HG03280 (cell line): ENCODE results near the gene TXNL4A.

Experiments used
- ATAC-seq: cut with Tn5 transposase; IDR thresholded peaks from one replicate; pipeline ENCODE4 v1.9.1; 2021; ENCODE audit warnings: mild to moderate bottlenecking, moderate library complexity; ENCODE audit not compliant: unreplicated experiment

Gene TXNL4A

DNA sequence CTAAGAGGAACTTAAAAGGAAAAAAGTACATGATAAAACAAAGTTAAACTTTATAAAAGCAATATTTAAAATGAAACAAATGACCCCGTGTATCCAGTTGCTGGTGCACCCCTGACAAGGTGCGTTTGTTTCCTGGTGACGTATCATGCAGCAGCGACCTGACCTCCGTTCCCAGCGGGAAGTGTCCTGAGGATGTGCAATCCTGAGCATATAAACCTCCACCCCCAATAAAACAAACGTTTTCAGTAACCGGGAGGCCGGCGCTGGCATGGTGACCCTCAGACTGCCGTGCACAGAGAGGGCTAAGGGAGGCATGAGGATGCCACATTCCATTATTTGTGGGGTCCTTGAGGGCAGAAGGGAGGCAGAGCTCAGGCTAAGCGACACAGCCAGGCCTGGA lies 51.7 kb downstream of the TXNL4A start:
- no peak for ATAC-seq

DNA sequence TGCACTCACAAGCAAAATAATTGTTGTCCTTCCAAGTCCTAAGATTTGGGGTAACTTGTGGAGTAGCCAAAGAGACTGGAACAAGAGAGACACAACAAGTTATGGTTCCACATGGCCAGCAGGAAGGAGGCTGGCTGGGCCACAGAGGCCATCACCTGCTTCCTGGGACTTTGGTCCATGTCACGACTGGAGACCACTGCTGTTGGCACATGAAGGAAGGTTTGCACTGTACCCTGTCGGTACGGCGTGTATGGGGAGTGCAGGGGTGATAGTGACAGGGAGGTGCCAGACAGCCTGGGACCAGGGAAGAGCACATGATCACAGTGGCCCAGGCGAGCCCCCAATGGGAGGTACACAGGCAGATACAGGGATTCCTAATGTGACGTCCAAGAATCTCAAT lies 52.4 kb downstream of the TXNL4A start:
- no peak for ATAC-seq

DNA sequence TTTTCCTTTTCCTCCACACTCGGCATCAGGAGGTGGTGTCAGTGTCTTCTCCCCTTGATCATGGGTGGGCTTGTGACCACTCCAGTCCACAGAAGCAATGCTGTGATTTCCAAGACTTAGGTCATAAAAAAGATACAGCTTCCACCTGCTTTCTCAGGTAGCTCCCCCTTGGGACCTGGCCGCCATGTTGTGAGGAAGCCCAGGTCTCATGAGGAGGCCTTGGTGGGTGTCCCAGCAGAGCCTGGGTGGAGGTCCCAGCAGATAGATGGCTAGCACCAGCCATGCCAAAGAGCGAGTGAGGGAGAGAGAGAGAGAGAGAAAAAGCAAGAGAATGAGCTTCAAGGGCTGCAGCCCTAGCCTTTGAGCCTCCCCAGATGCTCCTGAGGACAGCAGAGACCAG lies 52.9 kb downstream of the TXNL4A start:
- no peak for ATAC-seq

GRCh38 chr18:79935098-79935480 lies 53.3 kb downstream of the TXNL4A start:
- no peak for ATAC-seq

DNA sequence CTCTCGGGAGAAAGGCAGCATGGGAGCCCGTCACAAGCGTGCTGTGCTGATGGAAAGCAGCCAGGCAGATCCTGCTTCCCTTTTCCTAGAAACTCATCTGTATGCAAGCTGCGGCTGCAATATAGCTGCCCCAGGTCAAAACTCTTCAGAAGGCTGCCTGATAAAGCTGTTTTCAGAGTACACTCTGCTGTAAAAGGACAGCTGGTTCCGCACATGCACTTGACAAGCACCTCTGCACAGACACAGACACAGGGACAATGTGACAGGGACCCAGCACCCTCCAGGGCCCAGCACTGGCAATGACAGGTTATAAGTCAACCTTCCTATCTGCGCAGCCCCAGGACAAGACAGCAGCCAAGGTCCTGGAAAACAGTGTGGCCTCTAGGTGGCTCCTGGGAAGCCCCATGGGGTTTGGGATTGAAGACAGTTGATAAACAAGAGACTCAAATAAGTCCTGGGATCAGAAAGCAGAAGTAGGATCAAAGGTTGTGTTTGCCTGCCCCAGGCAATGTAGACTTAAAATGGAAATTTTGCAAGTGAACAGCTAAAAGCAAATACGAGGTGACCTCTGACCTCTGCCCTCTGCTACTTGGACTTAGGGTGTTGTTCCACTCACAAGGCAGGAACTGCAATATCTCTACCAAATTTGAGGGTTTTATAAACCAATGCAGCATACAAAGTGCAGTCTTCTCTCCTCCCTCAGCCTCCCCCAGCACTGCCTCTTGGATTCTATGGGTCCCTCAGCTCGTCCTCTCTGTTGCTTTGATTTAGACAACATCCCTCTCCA lies 53.9 kb downstream of the TXNL4A start:
- no peak for ATAC-seq

GRCh38 chr18:79933765-79934164 lies 54.6 kb downstream of the TXNL4A start:
- ATAC-seq, result no peak

DNA sequence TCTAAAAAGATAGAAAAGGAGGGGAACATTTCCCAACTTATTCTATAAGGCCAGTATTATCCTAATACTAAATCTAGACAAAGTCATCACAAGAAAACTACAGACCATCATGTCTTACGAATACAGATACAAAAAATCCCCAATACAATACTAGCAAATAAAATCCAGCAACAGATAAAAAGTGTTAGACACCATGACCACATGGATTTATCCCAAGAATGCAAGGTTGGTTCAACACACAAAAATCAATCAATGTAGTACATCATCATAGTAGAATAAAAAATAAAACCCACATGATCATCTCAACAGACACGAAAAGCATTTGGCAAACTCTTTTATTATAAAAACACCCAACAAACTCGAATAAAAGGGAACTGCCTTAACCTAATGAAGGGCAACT lies 55.5 kb downstream of the TXNL4A start:
- no peak for ATAC-seq

DNA sequence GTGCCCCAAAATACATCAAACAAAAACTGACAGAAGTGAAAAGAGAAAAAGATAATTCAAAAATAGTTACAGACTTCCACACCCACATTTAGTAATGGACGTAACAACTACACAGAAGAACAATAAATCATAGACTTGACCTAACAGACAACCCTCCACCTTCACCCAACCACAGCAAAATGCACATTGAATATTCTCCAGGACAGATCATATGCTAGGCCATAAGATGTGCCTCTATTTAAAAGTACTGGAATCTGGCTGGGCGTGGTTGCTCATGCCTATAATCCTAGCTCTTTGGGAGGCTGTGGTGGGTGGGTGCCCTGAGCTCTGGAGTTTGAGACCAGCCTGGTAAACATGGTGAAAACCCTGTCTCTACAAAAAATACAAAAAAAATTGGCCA lies 56.9 kb downstream of the TXNL4A start:
- ATAC-seq, result no peak

DNA sequence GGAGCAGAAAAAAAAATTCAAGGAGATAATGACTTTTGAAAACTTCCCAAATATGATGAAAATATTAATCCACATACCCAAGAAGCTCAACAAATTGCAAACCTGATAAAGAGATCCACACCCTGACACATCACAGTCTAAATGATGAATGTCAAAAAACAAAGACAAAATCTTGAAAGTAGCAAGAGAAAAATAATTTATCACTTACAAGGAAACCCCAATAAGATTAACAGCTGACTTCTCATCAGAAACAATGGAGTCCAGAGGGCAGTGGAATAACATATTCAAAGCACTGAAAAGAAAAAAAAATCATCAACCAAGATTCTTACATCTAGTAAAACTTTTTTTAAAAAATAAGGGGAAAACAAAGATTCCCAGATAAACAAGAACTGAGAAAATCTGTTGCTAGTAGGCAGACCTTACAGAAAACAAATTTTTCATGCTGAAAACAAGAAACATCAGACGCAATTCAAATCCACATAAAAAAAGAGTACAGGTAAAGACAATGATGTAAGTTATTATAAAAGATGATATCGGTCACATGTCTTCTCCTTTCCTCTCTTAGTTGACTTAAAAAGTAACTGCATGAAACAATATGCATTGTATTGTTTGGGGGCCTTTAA lies 58.2 kb downstream of the TXNL4A start:
- no peak for ATAC-seq

DNA sequence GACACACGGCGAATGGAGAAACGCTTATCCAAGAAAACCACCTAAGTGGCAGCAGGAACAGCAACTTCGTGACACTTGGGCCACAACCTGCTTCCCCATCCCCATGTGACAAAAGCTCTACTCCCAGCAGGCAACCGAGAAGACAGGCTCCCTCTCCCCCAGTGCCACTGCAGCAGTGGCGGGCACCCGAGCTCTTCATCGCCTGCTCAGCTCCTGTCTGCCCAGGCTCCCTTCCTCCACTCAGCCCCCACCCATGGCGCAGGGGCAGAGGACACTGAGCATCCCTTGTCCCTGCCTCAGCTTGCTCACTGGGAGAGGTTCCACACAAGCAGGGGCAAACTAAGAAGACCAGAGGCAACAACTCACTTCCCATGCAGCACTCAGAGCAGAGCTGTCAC lies 59.8 kb downstream of the TXNL4A start:
- no peak for ATAC-seq

DNA sequence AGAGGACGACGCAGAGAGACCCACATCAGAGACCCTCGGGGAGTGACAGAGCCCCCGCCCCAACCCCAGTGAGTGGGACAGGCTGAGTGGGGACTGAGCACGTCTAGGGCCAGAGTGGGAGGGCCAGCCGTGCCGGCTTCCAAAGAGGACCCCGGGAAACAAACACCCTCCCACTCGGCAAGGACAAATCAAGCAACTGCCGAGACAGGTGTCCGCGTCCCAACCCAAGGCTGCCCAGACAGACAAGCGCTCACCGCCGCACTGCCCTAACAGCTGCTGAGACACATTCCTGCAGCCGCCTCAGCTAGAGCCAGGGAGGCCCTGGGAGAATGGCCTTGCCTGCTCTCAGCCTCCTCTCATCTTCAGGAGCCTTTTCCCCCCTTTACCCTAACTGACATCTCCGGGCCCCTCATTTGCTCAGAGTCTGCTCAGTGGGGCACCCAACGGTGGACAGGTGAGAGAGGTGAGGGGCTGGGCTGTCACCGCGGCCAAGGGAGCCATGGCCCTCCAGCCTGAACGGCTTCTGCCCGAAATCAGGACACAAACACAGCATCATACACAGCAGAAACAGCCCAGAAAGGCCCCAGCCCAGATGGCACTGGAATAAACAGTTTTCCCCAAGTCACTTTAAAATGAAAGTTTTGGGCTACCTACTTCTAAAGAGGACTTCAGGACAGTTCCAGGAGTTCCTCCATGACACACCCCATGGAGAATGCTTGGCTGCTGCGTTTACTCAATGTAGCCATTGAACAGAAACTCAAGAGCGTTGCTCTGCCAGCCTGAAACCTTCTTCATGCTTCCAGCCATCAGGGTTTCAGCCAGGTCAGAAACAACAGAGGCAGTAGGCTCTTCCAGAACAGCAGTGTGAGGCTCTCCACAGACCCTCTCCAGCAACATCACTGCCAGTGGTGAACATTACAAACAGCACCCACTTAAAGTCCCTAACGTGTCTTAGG lies 60.5 kb downstream of the TXNL4A start:
- no peak for ATAC-seq

- ATAC-seq, result no peak
Measured at GRCh38 chr18:79926715-79927606, 61.4 kb downstream of the TXNL4A start.

DNA sequence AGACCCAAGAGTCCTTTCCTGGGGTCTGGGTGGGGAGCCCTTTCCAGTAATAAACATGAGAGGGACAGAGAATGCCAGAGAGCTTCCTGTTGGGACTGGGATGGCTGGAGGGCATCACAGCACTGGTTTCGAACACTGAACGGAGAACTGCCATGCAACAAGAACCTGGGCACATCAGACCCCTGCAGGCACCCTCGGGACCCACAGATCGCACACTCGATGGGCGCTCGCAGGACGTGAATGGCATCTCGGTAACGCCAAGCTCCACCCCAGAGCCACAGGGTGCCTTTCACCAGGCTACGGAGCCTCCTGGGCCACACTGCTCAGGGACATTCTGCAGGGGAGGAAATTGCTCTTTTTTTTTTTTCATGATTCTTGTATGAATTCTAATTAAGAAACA lies 62.1 kb downstream of the TXNL4A start:
- ATAC-seq, result no peak

GRCh38 chr18:79924814-79925731 lies 63.3 kb downstream of the TXNL4A start:
- no peak for ATAC-seq

GRCh38 chr18:79923896-79924585 lies 64.3 kb downstream of the TXNL4A start:
- ATAC-seq, result no peak

GRCh38 chr18:79922971-79923411 lies 65.4 kb downstream of the TXNL4A start:
- no peak for ATAC-seq

DNA sequence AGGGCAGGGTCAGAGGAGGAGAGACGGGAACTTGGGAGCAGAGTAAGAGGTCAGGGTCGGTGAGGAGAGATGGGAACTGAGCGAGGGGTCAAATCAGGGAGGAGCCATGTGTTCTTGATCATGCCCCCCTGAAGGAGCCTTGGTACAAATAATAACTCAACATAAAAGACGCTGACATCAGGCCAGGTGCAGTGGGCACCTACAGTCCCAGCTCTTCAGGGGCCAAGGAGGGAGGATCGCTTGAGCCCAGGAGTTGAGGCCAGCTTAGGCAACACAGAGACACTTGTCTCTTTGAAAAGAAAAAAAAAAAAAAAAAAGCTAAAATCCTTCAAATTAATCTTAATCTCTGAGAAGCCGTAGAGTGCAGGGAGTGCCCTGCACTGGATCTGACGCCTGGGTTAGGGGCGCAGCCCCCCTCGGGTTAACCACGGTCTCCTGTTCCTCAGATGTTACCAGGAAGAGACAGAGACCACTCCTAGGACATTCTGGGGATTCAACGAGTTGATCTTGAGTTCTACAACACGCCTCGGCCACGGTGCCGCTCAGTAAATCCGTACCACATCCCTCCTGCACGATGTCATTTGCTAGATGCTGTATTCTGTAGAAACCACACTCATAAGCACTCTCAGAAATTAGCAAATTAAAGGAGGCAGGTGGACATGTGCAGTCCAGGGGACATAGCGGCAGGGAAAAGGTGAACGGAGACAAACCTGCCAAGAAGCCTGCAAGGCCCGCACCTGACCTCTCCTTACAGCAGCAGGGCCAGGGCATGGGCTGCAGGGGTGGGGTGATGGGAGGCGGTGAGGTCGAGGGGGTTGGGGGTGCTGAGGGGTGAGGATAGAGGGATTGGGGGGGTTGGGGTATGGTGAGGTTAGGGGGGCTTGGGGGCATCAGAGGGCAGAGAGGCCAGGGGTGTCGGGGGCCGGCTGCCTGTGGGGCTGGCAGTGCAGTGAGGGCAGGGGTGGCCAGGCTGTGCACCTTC lies 66.1 kb downstream of the TXNL4A start:
- no peak for ATAC-seq
